Endothelial cell of umbilical vein (primary cell): ENCODE measurements around the gene CDC23.

Experiments used
- GATA2 ChIP-seq: IDR thresholded peaks from 2 replicates; pipeline ENCODE4 v1.7.0; 2011; ENCODE audit warnings: low read depth, mild to moderate bottlenecking, moderate library complexity, mixed read lengths, low read length; ENCODE audit not compliant: insufficient read length, insufficient read depth
- TF ChIP-seq, protein P1 (sequence below), 2 donors: IDR thresholded peaks; 1 replicate in 1 of 2; 2 replicates in 1 of 2; pipeline ENCODE4 v1.5.1; 2011; ENCODE audit warnings: low read length in 2 of 2, mild to moderate bottlenecking in 2 of 2, moderate library complexity in 2 of 2, control low read depth in 1 of 2, inconsistent platforms in 1 of 2, low read depth in 1 of 2; ENCODE audit not compliant: insufficient read depth in 1 of 2; ENCODE audit errors: extremely low read depth in 1 of 2

DNA sequence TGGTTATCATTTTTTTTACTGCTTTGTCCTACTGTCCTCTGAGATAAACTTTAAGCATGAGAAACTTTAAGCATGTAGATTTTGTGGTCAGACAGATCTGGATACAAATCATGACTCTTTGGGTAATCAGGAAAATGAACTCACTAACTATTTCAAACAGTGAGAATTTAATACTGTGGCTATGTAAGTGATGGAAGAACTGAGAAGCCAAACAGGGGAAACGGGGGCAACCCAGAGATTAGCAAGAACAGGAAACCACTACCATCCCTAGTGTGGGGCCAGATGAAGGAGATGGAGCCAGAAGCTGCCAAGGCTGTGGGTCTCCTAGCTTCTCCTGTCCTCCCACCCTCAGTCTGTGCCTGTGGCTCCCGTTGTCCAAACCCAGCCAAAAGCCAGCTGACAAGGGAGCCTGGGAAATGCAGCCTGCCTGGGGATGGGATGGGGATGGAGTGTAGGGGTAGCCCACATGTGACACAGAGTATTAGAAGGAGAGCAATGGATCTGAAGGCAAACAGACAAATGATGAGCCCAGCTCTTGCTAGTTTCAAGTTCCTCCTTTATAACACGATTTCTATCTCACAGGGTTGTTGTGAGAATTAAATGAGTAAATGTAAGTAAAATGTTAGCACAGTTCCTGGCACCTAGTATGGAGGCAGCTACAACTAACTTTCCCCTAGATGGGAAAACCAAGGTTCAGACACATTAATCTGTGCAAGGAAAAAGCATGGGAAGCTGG is 27.7 kb upstream of the CDC23 start:
- TF ChIP-seq, protein P1, sequence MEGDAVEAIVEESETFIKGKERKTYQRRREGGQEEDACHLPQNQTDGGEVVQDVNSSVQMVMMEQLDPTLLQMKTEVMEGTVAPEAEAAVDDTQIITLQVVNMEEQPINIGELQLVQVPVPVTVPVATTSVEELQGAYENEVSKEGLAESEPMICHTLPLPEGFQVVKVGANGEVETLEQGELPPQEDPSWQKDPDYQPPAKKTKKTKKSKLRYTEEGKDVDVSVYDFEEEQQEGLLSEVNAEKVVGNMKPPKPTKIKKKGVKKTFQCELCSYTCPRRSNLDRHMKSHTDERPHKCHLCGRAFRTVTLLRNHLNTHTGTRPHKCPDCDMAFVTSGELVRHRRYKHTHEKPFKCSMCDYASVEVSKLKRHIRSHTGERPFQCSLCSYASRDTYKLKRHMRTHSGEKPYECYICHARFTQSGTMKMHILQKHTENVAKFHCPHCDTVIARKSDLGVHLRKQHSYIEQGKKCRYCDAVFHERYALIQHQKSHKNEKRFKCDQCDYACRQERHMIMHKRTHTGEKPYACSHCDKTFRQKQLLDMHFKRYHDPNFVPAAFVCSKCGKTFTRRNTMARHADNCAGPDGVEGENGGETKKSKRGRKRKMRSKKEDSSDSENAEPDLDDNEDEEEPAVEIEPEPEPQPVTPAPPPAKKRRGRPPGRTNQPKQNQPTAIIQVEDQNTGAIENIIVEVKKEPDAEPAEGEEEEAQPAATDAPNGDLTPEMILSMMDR (IDR thresholded peaks at IDR 0.05; ENCODE audit: extremely low read depth in 1 of 2, insufficient read depth in 1 of 2, low read depth in 1 of 2, low read length in 2 of 2): no peak
- no peak for TF ChIP-seq GATA2
